ENCODE data around the gene PQBP1.

PQBP1 gene

GRCh38 chrX:48920718-48921104 is 23.0 kb downstream of the PQBP1 start:
- DNase-seq (ENCODE audit: low read depth in 2 of 2) = no peak

GRCh38 chrX:48923771-48924170 is 26.0 kb downstream of the PQBP1 start:
- no peak for DNase-seq (ENCODE audit: low read depth in 2 of 2)

- no peak for DNase-seq (ENCODE audit: low read depth in 2 of 2)
Observed at GRCh38 chrX:48924270-48924669, 26.5 kb downstream of the PQBP1 start.

- no peak for DNase-seq (ENCODE audit: low read depth in 2 of 2)
Observed at GRCh38 chrX:48927123-48927522, 29.4 kb downstream of the PQBP1 start.

GRCh38 chrX:48927736-48928382 is 30.1 kb downstream of the PQBP1 start:
- DNase-seq (ENCODE audit: low read depth in 2 of 2) = no peak

- no peak for DNase-seq (ENCODE audit: low read depth in 2 of 2)
Observed at GRCh38 chrX:48933757-48934156, 36.0 kb downstream of the PQBP1 start.

GRCh38 chrX:48934581-48935300 is 37.0 kb downstream of the PQBP1 start:
- no peak for DNase-seq (ENCODE audit: low read depth in 2 of 2)

- DNase-seq (ENCODE audit: low read depth in 2 of 2) = no peak
Observed at GRCh38 chrX:48935301-48935670, 37.6 kb downstream of the PQBP1 start.

GRCh38 chrX:48936429-48937053 is 38.8 kb downstream of the PQBP1 start:
- no peak for DNase-seq (ENCODE audit: low read depth in 2 of 2)

- peak; percentile 80 to 89 for DNase-seq (ENCODE audit: low read depth in 2 of 2)
Observed at GRCh38 chrX:48937054-48937907, 39.6 kb downstream of the PQBP1 start.

- peak; percentile 61 to 65 for DNase-seq (ENCODE audit: low read depth in 2 of 2)
Observed at GRCh38 chrX:48938721-48939425, 41.1 kb downstream of the PQBP1 start.

GRCh38 chrX:48939524-48940228 is 41.9 kb downstream of the PQBP1 start:
- no peak for DNase-seq (ENCODE audit: low read depth in 2 of 2)

- DNase-seq (ENCODE audit: low read depth in 2 of 2) = no peak
Observed at GRCh38 chrX:48940404-48940955, 42.8 kb downstream of the PQBP1 start.

GRCh38 chrX:48942895-48943294 is 45.2 kb downstream of the PQBP1 start:
- DNase-seq (ENCODE audit: low read depth in 2 of 2) = no peak

- DNase-seq (ENCODE audit: low read depth in 2 of 2) = no peak
Observed at GRCh38 chrX:48945517-48946348, 48.0 kb downstream of the PQBP1 start.

- no peak for DNase-seq (ENCODE audit: low read depth in 2 of 2)
Observed at GRCh38 chrX:48948589-48948988, 50.9 kb downstream of the PQBP1 start.

Data from stimulated activated CD8-positive, alpha-beta memory T cell treated with anti-CD3 and anti-CD28 coated beads, Interleukin-2, amount 100 ng/mL, for 48 hours (primary cell).